ENCODE measurements around the gene RBFOX1. TPM values are rescaled to one million over a fixed set of nuclear protein-coding genes. Genes with fewer than 3 reads are reported as not detected.

RBFOX1 gene
- polyA plus RNA-seq, 1 of the 3 experiments (the other 2 are of a cell fraction), result not detected

- no peak overlapping the region for H3K4me2 ChIP-seq
Measured at GRCh38 chr16:7509963-7510601, 177.4 kb downstream of the RBFOX1 start.

More at GRCh38 chr16:7509963-7510601, 177.4 kb downstream of the RBFOX1 start:
- POLR2A ChIA-PET, result no interaction called here
- Histone ChIP-seq H2AFZ (ENCODE audit: low read depth) (no peak overlapping the region), H3K4me1 (ENCODE audit: control insufficient read depth in 1 of 2, insufficient read depth in 2 of 2, low read depth in 1 of 2, low read length in 1 of 2) (no peaks in the 10 kb centered on the region), H3K9me2 (no peaks in the 10 kb centered on the region), H3K9ac (no peak overlapping the region), H3K27me3 (ENCODE audit: insufficient read depth) (no peaks in the 10 kb centered on the region), H3K4me3 (ENCODE audit: low read depth in 2 of 2, low read length in 1 of 2) (no peak overlapping the region; a peak in 1 of 4 replicates), H3K9me3 (no peaks in the 10 kb centered on the region), H4K20me1 (ENCODE audit: insufficient read depth) (no peaks in the 10 kb centered on the region), H3F3A (replicated peaks; ENCODE audit: insufficient read depth) (no peaks in the 10 kb centered on the region), H3K79me2 (ENCODE audit: insufficient read depth) (no peaks in the 10 kb centered on the region), H3K27ac (ENCODE audit: low read depth in 2 of 2, low read length in 1 of 2) (no peak overlapping the region), H3K36me3 (replicated peaks in 1 of 2; ENCODE audit: control insufficient read depth in 1 of 2, insufficient read depth in 2 of 2, low read length in 1 of 2) (no peaks in the 10 kb centered on the region)
- CTCF ChIA-PET, result no interaction called here
- WGBS (ENCODE audit: low lambda C conversion rate), result 49% methylated on average over 23 of the region's 23 CpGs
- DNase-seq, result peak; percentile 33
- no peak for TF ChIP-seq FOSL2 (IDR thresholded peaks at IDR 0.05; ENCODE audit: borderline replicate concordance, low read depth)
- TF ChIP-seq GABPA (IDR thresholded peaks at IDR 0.05; ENCODE audit: low read depth), result no peak
- no peak for TF ChIP-seq CHD2 (IDR thresholded peaks at IDR 0.05; ENCODE audit: low read length, partially characterized antibody)
- TF ChIP-seq ZBTB33 (IDR thresholded peaks at IDR 0.05; ENCODE audit: borderline replicate concordance, low read depth), result no peak
- TF ChIP-seq EZH2phosphoT487 (IDR thresholded peaks at IDR 0.05; ENCODE audit: borderline replicate concordance, low read depth), result no peak
- no peak for TF ChIP-seq CTCF (IDR thresholded peaks at IDR 0.05)
- TF ChIP-seq MXI1 (IDR thresholded peaks at IDR 0.05; ENCODE audit: low read depth, low read length), result no peak
- no peak for TF ChIP-seq FOXM1 (IDR thresholded peaks at IDR 0.05; ENCODE audit: low read depth)

Measured in SK-N-SH (cell line).